ENCODE measurements around the gene STOX2. TPM values are rescaled to one million over a fixed set of nuclear protein-coding genes. Genes with fewer than 3 reads are reported as not detected.

The STOX2 gene
- total RNA-seq, 1 donor = 0.36 TPM

DNA sequence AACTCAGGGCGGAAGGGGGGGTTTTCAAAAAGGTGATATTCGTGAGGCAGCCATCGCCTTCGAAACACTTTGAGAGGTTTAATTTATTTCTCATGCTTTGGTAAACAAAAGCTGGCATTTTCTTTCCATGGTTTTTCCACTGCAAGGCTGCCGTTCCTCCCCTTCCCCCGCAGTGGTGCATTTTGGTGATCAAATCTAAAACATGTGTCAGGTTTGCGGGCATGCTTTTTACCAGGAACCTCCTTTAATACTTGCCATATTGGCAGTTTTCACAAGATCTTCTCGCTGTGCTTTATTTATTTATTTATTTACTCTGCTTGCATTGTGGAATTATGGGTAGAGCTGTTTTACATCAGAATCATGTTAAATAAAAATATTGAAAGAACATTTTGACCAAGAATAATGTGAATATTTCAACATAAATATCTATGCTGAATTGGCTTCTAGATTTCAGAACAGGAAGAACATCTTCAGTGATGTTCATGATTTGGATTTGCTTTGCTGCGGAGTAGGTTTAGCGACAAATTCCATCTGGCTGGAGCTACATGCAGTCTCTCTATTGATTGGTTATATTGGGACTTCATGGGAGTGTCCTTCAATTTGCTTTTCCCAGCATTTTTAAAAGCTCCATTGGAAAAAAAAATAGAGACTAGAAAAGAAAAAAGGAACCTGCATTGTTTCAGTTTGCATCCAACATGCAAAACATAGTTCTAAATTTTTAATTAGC, 54.4 kb downstream of the STOX2 start:
- Histone ChIP-seq H3K4me2 (ENCODE audit: insufficient read depth, low read length) (no peak overlapping the region), H3K27me3 (ENCODE audit: insufficient read depth, low read length) (no peaks in the 10 kb centered on the region), H4K20me1 (ENCODE audit: insufficient read depth, low read length) (no peaks in the 10 kb centered on the region), H3K36me3 (ENCODE audit: insufficient read depth, low read length) (no peaks in the 10 kb centered on the region), H3K9me3 (ENCODE audit: low read depth, low read length) (no peaks in the 10 kb centered on the region), H3K27ac (ENCODE audit: low read depth, low read length) (no peak overlapping the region), H3K4me3 (ENCODE audit: insufficient read depth, low read length) (no peak overlapping the region), H2AFZ (ENCODE audit: low read length) (no peak overlapping the region), H3K79me2 (ENCODE audit: insufficient read depth, low read length) (no peaks in the 10 kb centered on the region), H3K4me1 (ENCODE audit: insufficient read depth, low read length) (no peaks in the 10 kb centered on the region)
- TF ChIP-seq, protein P1, sequence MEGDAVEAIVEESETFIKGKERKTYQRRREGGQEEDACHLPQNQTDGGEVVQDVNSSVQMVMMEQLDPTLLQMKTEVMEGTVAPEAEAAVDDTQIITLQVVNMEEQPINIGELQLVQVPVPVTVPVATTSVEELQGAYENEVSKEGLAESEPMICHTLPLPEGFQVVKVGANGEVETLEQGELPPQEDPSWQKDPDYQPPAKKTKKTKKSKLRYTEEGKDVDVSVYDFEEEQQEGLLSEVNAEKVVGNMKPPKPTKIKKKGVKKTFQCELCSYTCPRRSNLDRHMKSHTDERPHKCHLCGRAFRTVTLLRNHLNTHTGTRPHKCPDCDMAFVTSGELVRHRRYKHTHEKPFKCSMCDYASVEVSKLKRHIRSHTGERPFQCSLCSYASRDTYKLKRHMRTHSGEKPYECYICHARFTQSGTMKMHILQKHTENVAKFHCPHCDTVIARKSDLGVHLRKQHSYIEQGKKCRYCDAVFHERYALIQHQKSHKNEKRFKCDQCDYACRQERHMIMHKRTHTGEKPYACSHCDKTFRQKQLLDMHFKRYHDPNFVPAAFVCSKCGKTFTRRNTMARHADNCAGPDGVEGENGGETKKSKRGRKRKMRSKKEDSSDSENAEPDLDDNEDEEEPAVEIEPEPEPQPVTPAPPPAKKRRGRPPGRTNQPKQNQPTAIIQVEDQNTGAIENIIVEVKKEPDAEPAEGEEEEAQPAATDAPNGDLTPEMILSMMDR (IDR thresholded peaks at IDR 0.05; ENCODE audit: extremely low read depth, low read depth, low read length) = no peak
- no peak for DNase-seq (ENCODE audit: insufficient read length, low spot score, missing footprints)

DNA sequence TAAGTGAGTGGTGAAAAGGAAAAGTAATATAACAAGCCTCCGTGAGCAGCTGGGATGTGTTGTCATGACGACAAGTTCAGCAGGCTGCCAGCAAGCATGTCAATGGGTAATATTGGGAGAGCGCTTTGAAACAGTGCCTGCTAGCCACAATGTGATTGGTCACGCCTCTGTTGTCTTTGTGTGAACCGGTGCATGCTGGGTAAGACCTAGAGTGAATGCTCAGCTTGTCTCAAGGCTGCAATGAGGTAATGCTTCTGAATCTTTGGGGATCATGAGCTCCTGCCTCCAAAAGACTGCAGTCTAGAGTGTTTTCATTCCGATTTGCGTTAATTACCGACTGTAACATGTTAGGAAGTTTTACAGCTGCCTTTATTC, 54.9 kb downstream of the STOX2 start:
- no peaks in the 10 kb centered on the region for H3K4me1 ChIP-seq (ENCODE audit: insufficient read depth, low read length)
- no peak overlapping the region for H2AFZ ChIP-seq (ENCODE audit: low read length)
- no peak overlapping the region for H3K4me2 ChIP-seq (ENCODE audit: insufficient read depth, low read length)
- H3K79me2 ChIP-seq (ENCODE audit: insufficient read depth, low read length) = no peaks in the 10 kb centered on the region
- H3K36me3 ChIP-seq (ENCODE audit: insufficient read depth, low read length) = no peaks in the 10 kb centered on the region
- TF ChIP-seq, protein P1 (IDR thresholded peaks at IDR 0.05; ENCODE audit: extremely low read depth, low read depth, low read length) = no peak
- no peak overlapping the region for H3K4me3 ChIP-seq (ENCODE audit: insufficient read depth, low read length)
- H3K27me3 ChIP-seq (ENCODE audit: insufficient read depth, low read length) = no peaks in the 10 kb centered on the region
- H3K27ac ChIP-seq (ENCODE audit: low read depth, low read length) = no peak overlapping the region
- DNase-seq (ENCODE audit: insufficient read length, low spot score, missing footprints) = no peak
- no peaks in the 10 kb centered on the region for H3K9me3 ChIP-seq (ENCODE audit: low read depth, low read length)
- no peaks in the 10 kb centered on the region for H4K20me1 ChIP-seq (ENCODE audit: insufficient read depth, low read length)

DNA sequence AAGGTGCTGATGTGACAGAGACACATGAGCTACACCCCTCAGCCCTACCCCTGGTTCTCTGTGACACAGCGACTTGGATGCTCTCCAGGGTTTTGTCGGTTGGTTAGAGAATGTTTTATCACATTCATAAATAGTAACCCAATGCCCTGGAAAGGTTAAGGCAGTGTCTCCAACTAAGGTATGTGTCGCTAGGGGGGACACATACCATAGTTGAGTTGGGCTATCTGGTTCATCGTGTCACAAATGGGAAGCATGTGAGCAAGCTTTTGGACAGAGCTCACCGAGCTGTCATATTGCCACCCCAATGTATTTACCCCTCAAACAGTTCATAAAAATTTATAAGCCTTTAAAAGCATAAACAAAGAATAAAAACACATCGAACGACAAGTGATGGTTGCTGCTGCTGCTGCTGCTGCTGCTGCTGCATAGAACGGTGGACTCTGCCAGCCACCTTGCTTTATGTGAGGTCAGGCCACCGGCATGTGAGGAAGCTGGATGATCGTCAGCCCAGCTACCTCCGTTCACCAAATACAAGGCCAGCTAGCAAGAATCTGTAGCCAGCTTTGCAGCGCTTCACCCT, 55.9 kb downstream of the STOX2 start:
- Histone ChIP-seq H3K4me1 (ENCODE audit: insufficient read depth, low read length) (no peaks in the 10 kb centered on the region), H4K20me1 (ENCODE audit: insufficient read depth, low read length) (no peaks in the 10 kb centered on the region), H3K4me3 (ENCODE audit: insufficient read depth, low read length) (no peak overlapping the region), H3K27me3 (ENCODE audit: insufficient read depth, low read length) (no peaks in the 10 kb centered on the region), H3K4me2 (ENCODE audit: insufficient read depth, low read length) (no peak overlapping the region), H3K36me3 (ENCODE audit: insufficient read depth, low read length) (no peaks in the 10 kb centered on the region), H2AFZ (ENCODE audit: low read length) (no peak overlapping the region), H3K9me3 (ENCODE audit: low read depth, low read length) (no peaks in the 10 kb centered on the region), H3K27ac (ENCODE audit: low read depth, low read length) (no peak overlapping the region), H3K79me2 (ENCODE audit: insufficient read depth, low read length) (no peaks in the 10 kb centered on the region)
- no peak for DNase-seq (ENCODE audit: insufficient read length, low spot score, missing footprints)
- TF ChIP-seq, protein P1 (IDR thresholded peaks at IDR 0.05; ENCODE audit: extremely low read depth, low read depth, low read length) = no peak

DNA sequence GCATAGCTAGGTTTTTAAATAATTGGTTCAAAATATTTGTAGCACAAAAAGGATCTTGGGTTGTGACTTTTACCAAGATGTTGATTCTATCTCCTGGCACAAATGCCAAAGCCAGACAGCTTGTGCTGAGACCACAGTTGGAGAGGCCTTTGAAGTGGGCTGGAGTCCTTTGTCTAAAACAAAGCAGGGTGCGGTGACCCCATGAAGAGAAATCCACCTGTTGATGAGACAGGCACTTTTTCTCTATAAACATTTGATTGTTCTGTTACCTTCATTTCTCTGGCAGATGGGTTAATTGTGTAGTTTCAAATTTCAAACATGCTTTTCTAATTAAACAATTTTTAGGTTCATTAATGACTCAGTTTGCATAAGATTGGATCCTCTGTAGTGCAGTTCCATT, 56.7 kb downstream of the STOX2 start:
- Histone ChIP-seq H3K4me2 (ENCODE audit: insufficient read depth, low read length) (no peak overlapping the region), H4K20me1 (ENCODE audit: insufficient read depth, low read length) (no peaks in the 10 kb centered on the region)

More for the DNA sequence above, 56.7 kb downstream of the STOX2 start:
- Histone ChIP-seq H3K79me2 (ENCODE audit: insufficient read depth, low read length) (no peaks in the 10 kb centered on the region), H3K27ac (ENCODE audit: low read depth, low read length) (no peak overlapping the region), H2AFZ (ENCODE audit: low read length) (no peak overlapping the region), H3K36me3 (ENCODE audit: insufficient read depth, low read length) (no peaks in the 10 kb centered on the region), H3K4me3 (ENCODE audit: insufficient read depth, low read length) (no peak overlapping the region), H3K27me3 (ENCODE audit: insufficient read depth, low read length) (no peaks in the 10 kb centered on the region), H3K4me1 (ENCODE audit: insufficient read depth, low read length) (no peaks in the 10 kb centered on the region), H3K9me3 (ENCODE audit: low read depth, low read length) (no peaks in the 10 kb centered on the region)
- TF ChIP-seq, protein P1 (IDR thresholded peaks at IDR 0.05; ENCODE audit: extremely low read depth, low read depth, low read length) = no peak
- no peak for DNase-seq (ENCODE audit: insufficient read length, low spot score, missing footprints)

Data from osteoblast (primary cell).